Peyer's patch (tissue), 4 donors: ENCODE data around the gene NUAK1. TPM values are rescaled to one million over a fixed set of nuclear protein-coding genes. Genes with fewer than 3 reads are reported as not detected.

Source experiments
- DNase-seq, 3 donors: peaks; one replicate each; pipeline ENCODE4 v3.0.0-alpha.2; 2017 to 2019
- H3K27ac ChIP-seq, 4 donors: fragments of 200-600 bp; sonication (generic); one replicate each; pipeline ENCODE4 v1.5.1; 2016 to 2019
- H3K27me3 ChIP-seq, 2 donors: fragments of 200-600 bp; sonication (generic); one replicate each; pipeline ENCODE4 v1.5.1; 2019
- H3K36me3 ChIP-seq, 3 donors: fragments of 200-600 bp; sonication (generic); one replicate each; pipeline ENCODE4 v1.5.1; 2016 to 2019
- H3K4me1 ChIP-seq, 4 donors: fragments of 200-600 bp; sonication (generic); one replicate each; pipeline ENCODE4 v1.5.1; 2016 to 2019
- H3K4me3 ChIP-seq, 4 donors: fragments of 200-600 bp; sonication (generic); 1 replicate in 3 of 4; 2 replicates in 1 of 4; pipeline ENCODE4 v1.5.1; 2016 to 2019; ENCODE audit warnings: mild to moderate bottlenecking in 1 of 4
- H3K9me3 ChIP-seq, 4 donors: fragments of 200-600 bp; sonication (generic); one replicate each; pipeline ENCODE4 v1.5.1; 2016 to 2019; ENCODE audit warnings: mild to moderate bottlenecking in 1 of 4
- POLR2A ChIP-seq, 2 donors: fragments of 450-650 bp; IDR thresholded peaks; one replicate each; pipeline ENCODE4 v1.5.1; 2017; ENCODE audit warnings: antibody characterized with exemption in 2 of 2, mild to moderate bottlenecking in 2 of 2, moderate library complexity in 2 of 2
- total RNA-seq, 4 donors: library from RNA; depleted of rRNA; stranded (reverse); fragments of >200 nt; gene quantifications; one replicate each; pipeline ENCODE4 v1.1.0, GENCODE V29; 2016
- TF ChIP-seq, protein P1 (sequence below), 6 experiments: fragments of 450-650 bp in 4 of 6; fragments of 200-600 bp in 2 of 6; sonication (generic) in 1 of 6; IDR thresholded peaks; one replicate each; pipeline ENCODE4 v1.5.1; 2017 to 2019; ENCODE audit warnings: antibody characterized with exemption in 6 of 6, mild to moderate bottlenecking in 3 of 6, moderate library complexity in 1 of 6

NUAK1 gene
- total RNA-seq, 4 donors from 2014 or later: 2.1 to 7.7 (median 4.6) TPM

DNA sequence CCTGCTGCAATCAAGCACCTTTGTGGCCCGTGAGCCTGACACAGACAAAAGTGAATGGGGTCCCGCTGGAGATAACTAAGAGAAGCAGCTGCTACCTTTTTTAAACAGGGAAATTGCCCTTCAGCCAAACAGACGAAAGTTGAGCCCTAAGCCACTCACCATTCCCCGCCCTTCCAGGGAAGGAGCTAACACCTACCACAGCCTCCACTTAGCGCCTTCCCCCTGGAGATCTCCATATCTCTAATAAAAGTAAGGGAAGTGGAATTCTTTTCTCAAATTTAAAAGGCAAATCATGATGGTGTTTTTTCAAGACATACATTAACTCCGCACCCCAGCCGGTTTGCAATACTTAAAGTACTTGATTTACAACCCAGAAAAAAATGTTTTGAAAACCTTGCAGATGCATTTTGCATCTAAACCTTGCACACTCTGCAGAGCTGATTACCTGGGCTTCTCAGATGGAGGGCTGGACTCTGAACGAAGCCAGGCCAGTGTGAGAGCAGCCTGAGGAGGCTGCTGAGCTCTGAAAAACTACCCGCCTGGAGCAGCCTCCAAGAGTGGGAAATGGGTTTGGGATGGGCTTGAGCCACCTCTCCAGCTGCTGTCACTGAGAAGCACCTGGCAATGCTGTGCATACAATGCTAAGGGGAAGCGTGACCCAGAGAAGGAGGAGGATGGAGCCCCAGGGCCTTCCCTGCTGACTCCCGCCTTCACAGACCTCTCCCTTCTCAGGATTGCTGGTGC is 10.0 kb downstream of the NUAK1 start:
- no peak overlapping the region for H3K27ac ChIP-seq
- no peaks in the 10 kb centered on the region for H3K36me3 ChIP-seq
- TF ChIP-seq POLR2A (IDR thresholded peaks at IDR 0.05): no peak
- TF ChIP-seq, protein P1, sequence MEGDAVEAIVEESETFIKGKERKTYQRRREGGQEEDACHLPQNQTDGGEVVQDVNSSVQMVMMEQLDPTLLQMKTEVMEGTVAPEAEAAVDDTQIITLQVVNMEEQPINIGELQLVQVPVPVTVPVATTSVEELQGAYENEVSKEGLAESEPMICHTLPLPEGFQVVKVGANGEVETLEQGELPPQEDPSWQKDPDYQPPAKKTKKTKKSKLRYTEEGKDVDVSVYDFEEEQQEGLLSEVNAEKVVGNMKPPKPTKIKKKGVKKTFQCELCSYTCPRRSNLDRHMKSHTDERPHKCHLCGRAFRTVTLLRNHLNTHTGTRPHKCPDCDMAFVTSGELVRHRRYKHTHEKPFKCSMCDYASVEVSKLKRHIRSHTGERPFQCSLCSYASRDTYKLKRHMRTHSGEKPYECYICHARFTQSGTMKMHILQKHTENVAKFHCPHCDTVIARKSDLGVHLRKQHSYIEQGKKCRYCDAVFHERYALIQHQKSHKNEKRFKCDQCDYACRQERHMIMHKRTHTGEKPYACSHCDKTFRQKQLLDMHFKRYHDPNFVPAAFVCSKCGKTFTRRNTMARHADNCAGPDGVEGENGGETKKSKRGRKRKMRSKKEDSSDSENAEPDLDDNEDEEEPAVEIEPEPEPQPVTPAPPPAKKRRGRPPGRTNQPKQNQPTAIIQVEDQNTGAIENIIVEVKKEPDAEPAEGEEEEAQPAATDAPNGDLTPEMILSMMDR (IDR thresholded peaks at IDR 0.05): no peak
- peaks cover 0 to 5% (median 0%) of the 10 kb centered on the region in 4 donors for H3K4me1 ChIP-seq
- no peak for DNase-seq
- H3K27me3 ChIP-seq: no peaks in the 10 kb centered on the region
- H3K4me3 ChIP-seq: no peak overlapping the region
- no peaks in the 10 kb centered on the region for H3K9me3 ChIP-seq

DNA sequence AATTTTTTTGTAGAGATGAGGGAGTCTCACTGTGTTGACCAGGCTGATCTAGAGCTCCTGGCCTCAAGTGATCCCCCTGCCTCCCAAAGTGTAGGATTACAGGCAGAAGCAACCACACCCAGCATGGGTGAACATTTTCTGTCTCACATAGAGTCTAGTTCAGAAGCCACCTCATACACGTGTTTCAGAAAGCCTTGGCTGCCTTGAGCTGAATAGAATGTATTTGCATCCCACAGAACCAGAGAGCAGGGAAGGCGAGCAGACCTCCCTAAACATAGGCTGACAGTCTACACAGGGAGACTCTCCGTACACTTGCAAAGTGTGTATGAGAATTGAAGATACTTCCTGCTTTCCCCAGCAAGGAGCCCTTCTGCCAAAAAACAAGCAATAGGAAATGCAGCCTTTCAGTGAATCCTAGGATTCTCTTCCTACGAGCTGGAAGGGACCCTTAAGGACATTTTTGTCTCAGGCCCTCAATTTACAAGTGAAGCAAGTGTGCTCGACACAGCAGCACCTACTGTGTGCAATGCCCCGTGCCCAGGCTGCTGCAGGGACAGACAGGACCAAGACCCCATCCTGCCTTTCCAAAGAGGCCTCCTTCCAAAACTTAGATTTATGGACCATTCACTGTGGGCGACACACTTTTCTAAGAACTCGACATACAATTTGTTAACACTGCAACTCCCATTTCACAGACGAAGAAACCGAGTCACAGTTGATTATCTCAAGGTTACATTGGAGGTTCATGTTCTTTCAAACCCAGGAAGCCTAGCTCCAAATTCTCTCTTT is 11.2 kb downstream of the NUAK1 start:
- Histone ChIP-seq H3K27ac (peak overlapping the region in 1 of 4 donors; percentile 28), H3K36me3 (no peaks in the 10 kb centered on the region), H3K4me1 (peaks cover 0 to 8% (median 0%) of the 10 kb centered on the region in 4 donors), H3K27me3 (no peaks in the 10 kb centered on the region), H3K4me3 (no peak overlapping the region), H3K9me3 (no peaks in the 10 kb centered on the region)
- TF ChIP-seq POLR2A (IDR thresholded peaks at IDR 0.05): no peak
- TF ChIP-seq, protein P1 (IDR thresholded peaks at IDR 0.05): no peak
- DNase-seq: no peak

DNA sequence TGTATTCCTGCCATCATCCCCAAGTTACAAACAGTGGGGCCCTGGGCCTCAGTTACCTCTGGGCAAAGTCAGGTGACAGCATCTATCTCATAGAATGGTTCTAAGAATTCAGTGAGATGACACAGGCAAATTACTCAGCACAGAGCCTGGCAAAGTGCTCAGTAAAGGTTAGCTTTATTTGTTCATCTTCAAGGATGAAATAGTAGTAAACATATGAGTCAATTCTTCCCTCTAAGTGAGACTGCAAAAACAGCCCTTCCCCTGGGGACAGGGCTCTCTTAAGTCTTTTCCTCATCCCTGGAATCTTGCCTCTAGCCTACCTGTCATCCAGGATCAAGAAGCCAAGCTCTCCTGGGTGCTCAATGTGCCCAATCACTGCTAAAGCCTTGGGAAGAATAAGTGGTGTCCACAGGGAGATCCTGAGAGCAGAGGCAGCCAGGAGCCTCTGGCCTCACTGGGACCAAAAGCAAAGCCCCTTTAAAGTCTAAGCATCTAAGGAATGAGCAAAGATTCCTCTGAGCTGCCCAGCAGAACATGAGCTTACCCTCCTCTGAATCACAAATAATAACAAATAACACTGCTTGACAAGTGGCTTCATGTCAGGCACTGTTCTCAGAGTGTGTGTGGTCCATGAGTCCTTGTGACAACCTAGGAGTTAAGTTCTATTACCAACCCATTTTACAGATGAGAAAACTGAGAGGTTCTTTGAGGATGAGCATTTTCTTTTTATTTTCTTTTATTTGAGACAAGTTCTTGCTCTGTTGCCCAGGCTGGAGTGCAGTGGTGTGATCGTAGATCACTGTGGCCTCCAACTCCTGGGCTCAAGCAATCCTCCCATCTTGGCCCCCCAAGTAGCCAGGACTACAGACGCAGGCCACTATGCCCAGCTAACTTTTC is 12.1 kb downstream of the NUAK1 start:
- no peaks in the 10 kb centered on the region for H3K27me3 ChIP-seq
- no peaks in the 10 kb centered on the region for H3K36me3 ChIP-seq
- H3K4me1 ChIP-seq: peaks cover 0 to 8% (median 0%) of the 10 kb centered on the region in 4 donors
- no peaks in the 10 kb centered on the region for H3K9me3 ChIP-seq
- DNase-seq: no peak
- TF ChIP-seq, protein P1 (IDR thresholded peaks at IDR 0.05): no peak
- TF ChIP-seq POLR2A (IDR thresholded peaks at IDR 0.05): no peak
- H3K27ac ChIP-seq: peak overlapping the region in 1 of 4 donors; percentile 28
- no peak overlapping the region for H3K4me3 ChIP-seq

DNA sequence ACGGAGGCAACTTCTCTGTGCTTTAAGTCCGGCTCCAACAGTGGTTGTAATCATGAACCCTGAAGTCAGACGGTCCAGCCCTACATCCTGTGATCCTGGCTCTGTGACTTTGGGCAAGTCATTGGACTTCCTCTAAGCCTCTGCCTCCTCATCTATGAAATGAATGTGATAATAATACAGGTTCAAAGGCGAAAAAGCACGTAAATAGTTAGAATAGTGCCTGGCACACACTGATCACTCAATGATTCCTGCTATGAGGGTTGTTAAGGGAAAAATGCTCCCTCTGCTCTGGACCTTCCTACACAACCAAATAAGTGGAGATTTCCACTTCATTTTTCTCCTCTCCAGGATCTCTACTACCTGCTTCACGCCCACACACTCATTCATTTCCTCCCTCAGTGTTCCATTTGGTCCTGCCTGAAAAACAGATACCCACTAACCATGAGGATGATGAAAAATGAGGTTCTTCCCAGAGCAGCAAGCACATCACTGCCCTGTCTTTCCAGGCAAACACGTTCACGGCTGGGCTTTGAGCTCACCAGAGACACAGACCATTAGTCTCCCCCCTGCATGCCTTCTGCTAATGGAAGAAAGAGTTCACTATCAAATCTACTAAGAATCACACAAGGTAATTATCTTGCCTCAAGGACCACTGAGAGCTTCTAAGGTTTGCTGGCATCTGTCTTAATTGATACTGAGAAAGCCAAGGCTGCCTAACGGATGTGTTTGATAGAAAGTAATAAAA is 13.2 kb downstream of the NUAK1 start:
- TF ChIP-seq, protein P1 (IDR thresholded peaks at IDR 0.05): no peak
- TF ChIP-seq POLR2A (IDR thresholded peaks at IDR 0.05): no peak
- Histone ChIP-seq H3K36me3 (no peaks in the 10 kb centered on the region), H3K9me3 (no peaks in the 10 kb centered on the region), H3K4me1 (peaks cover 0 to 8% (median 0%) of the 10 kb centered on the region in 4 donors), H3K27me3 (no peaks in the 10 kb centered on the region), H3K4me3 (no peak overlapping the region), H3K27ac (no peak overlapping the region)
- DNase-seq: no peak
